SK-N-SH (cell line): ENCODE data around the gene OR1J2. TPM values are rescaled to one million over a fixed set of nuclear protein-coding genes. Genes with fewer than 3 reads are reported as not detected.

ENCODE experiments used
- CTCF ChIA-PET: fragments of 300-600, 350-600 bp; formaldehyde crosslinking; extraction: SDS; loops from one replicate; lab custom pipeline; 2021; lab: Yijun Ruan, JAX
- POLR2A ChIA-PET: fragments of 350-600 bp; sonication (Branson Sonifier 250); formaldehyde crosslinking; extraction: SDS; loops from one replicate; lab custom pipeline; 2020; ENCODE audit warnings: antibody characterized with exemption, inconsistent platforms; lab: Yijun Ruan, JAX
- DNase-seq: peaks from one replicate; pipeline ENCODE4 v3.0.0; 2012
- H2AFZ ChIP-seq: fragments of 200-600 bp; sonication (generic); 2 replicates; pipeline ENCODE4 v1.8.1; 2016; ENCODE audit warnings: antibody characterized with exemption, mild to moderate bottlenecking, low read depth
- H3F3A ChIP-seq: fragments of 200-600 bp; sonication (generic); replicated peaks from 2 replicates; pipeline ENCODE3; 2016; ENCODE audit warnings: antibody characterized with exemption, mild to moderate bottlenecking; ENCODE audit not compliant: insufficient read depth
- H3K27ac ChIP-seq, 2 experiments: fragments of 200-500 bp in 1 of 2; fragments of 200-600 bp in 1 of 2; sonication (Bioruptor generic) in 1 of 2; sonication (generic), shearing (Covaris generic) in 1 of 2; 2 replicates each; pipeline versions ENCODE4 v1.5.1 to v1.6.1; 2014 to 2016; ENCODE audit warnings: low read depth in 2 of 2, inconsistent platforms in 1 of 2, low read length in 1 of 2, mild to moderate bottlenecking in 1 of 2, mixed read lengths in 1 of 2
- H3K27me3 ChIP-seq: fragments of 200-600 bp; sonication (generic), shearing (Covaris generic); 2 replicates; pipeline ENCODE4 v1.6.1; 2016; ENCODE audit warnings: mixed run types; ENCODE audit not compliant: insufficient read depth
- H3K36me3 ChIP-seq, 2 experiments: fragments of 200-500 bp in 1 of 2; fragments of 200-600 bp in 1 of 2; sonication (Bioruptor generic) in 1 of 2; sonication (generic) in 1 of 2; replicated peaks in 1 of 2; 2 replicates each; pipeline versions ENCODE3 to v1.5.1; 2014 to 2016; ENCODE audit warnings: low read length in 1 of 2, mild to moderate bottlenecking in 1 of 2; ENCODE audit not compliant: insufficient read depth in 2 of 2, control insufficient read depth in 1 of 2
- H3K4me1 ChIP-seq, 2 experiments: fragments of 200-500 bp in 1 of 2; fragments of 200-600 bp in 1 of 2; sonication (Bioruptor generic) in 1 of 2; sonication (generic), shearing (Covaris generic) in 1 of 2; 2 replicates each; pipeline versions ENCODE4 v1.5.1 to v1.6.1; 2014 to 2016; ENCODE audit warnings: low read depth in 1 of 2, low read length in 1 of 2, mixed run types in 1 of 2; ENCODE audit not compliant: insufficient read depth in 2 of 2, control insufficient read depth in 1 of 2
- H3K4me2 ChIP-seq: fragments of 200-600 bp; sonication (generic), shearing (Covaris generic); 2 replicates; pipeline ENCODE4 v1.6.1; 2017; ENCODE audit warnings: mixed run types
- H3K4me3 ChIP-seq, 2 experiments: fragments of 200-500 bp in 1 of 2; fragments of 200-600 bp in 1 of 2; sonication (Bioruptor generic) in 1 of 2; sonication (generic), shearing (Covaris generic) in 1 of 2; 2 replicates each; pipeline versions ENCODE4 v1.5.1 to v1.8.1; 2014 to 2016; ENCODE audit warnings: low read depth in 2 of 2, inconsistent platforms in 1 of 2, low read length in 1 of 2, mild to moderate bottlenecking in 1 of 2, mixed read lengths in 1 of 2, moderate library complexity in 1 of 2
- H3K79me2 ChIP-seq: fragments of 200-600 bp; sonication (generic); 2 replicates; pipeline ENCODE4 v1.8.1; 2017; ENCODE audit warnings: mild to moderate bottlenecking; ENCODE audit not compliant: insufficient read depth
- H3K9ac ChIP-seq: fragments of 200-600 bp; sonication (generic); 2 replicates; pipeline ENCODE4 v1.6.1; 2017; ENCODE audit warnings: mixed run types
- H3K9me2 ChIP-seq: fragments of 200-600 bp; sonication (generic); 2 replicates; pipeline ENCODE4 v1.6.1; 2017; ENCODE audit warnings: mixed run types
- H3K9me3 ChIP-seq: fragments of 200-600 bp; sonication (generic); 2 replicates; pipeline ENCODE4 v1.6.1; 2017; ENCODE audit warnings: mixed run types, mild to moderate bottlenecking, moderate library complexity
- H4K20me1 ChIP-seq: fragments of 200-600 bp; sonication (generic); 2 replicates; pipeline ENCODE4 v1.6.1; 2017; ENCODE audit warnings: mild to moderate bottlenecking, mixed run types; ENCODE audit not compliant: insufficient read depth
- FOSL2 ChIP-seq: IDR thresholded peaks from 2 replicates; pipeline ENCODE4 v1.4.0; 2012; ENCODE audit warnings: low read depth, mild to moderate bottlenecking, moderate library complexity, borderline replicate concordance
- FOXJ3 ChIP-seq: sonication (generic); formaldehyde crosslinking; IDR thresholded peaks from 2 replicates; pipeline ENCODE4 v1.5.1; 2020; ENCODE audit warnings: mild to moderate bottlenecking, missing genetic modification reagents
- FOXM1 ChIP-seq: IDR thresholded peaks from 2 replicates; pipeline ENCODE4 v1.4.0; 2012; ENCODE audit warnings: low read depth, mild to moderate bottlenecking
- GABPA ChIP-seq: IDR thresholded peaks from 2 replicates; pipeline ENCODE4 v1.4.0; 2012; ENCODE audit warnings: low read depth, mild to moderate bottlenecking
- MEF2A ChIP-seq: IDR thresholded peaks from 2 replicates; pipeline ENCODE4 v1.4.0; 2012; ENCODE audit warnings: low read depth, borderline replicate concordance
- NFIC ChIP-seq: IDR thresholded peaks from 2 replicates; pipeline ENCODE4 v1.4.0; 2012; ENCODE audit warnings: borderline replicate concordance
- PBX3 ChIP-seq: IDR thresholded peaks from 2 replicates; pipeline ENCODE4; 2012
- RAD21 ChIP-seq: IDR thresholded peaks from 2 replicates; pipeline ENCODE4 v1.6.1; 2012; ENCODE audit warnings: mild to moderate bottlenecking, low read length
- REST ChIP-seq: IDR thresholded peaks from 2 replicates; pipeline ENCODE4 v1.6.1; 2012; ENCODE audit warnings: mild to moderate bottlenecking, low read depth, low read length, moderate library complexity
- RFX5 ChIP-seq: IDR thresholded peaks from 2 replicates; pipeline ENCODE4 v1.6.1; 2012; ENCODE audit warnings: mild to moderate bottlenecking, improper control_type of control experiment, low read length
- SIN3A ChIP-seq: IDR thresholded peaks from 2 replicates; pipeline ENCODE4 v1.6.1; 2012; ENCODE audit warnings: low read depth, mild to moderate bottlenecking, low read length, moderate library complexity, borderline replicate concordance
- SMC3 ChIP-seq: IDR thresholded peaks from 2 replicates; pipeline ENCODE4 v1.6.1; 2012; ENCODE audit warnings: low read depth, low read length, improper control_type of control experiment
- TAF1 ChIP-seq: IDR thresholded peaks from 2 replicates; pipeline ENCODE4 v1.6.1; 2012; ENCODE audit warnings: low read depth, mild to moderate bottlenecking, low read length, moderate library complexity, borderline replicate concordance
- TCF12 ChIP-seq: IDR thresholded peaks from 2 replicates; pipeline ENCODE4 v1.4.0; 2012
- USF2 ChIP-seq: fragments of 150-350 bp; IDR thresholded peaks from 2 replicates; pipeline ENCODE4 v1.6.1; 2017; ENCODE audit warnings: antibody characterized with exemption, low read length, low read depth, borderline replicate concordance
- YY1 ChIP-seq: IDR thresholded peaks from 2 replicates; pipeline ENCODE4 v1.4.0; 2012; ENCODE audit warnings: low read depth, mild to moderate bottlenecking
- ZBTB33 ChIP-seq: IDR thresholded peaks from 2 replicates; pipeline ENCODE4 v1.4.0; 2012; ENCODE audit warnings: low read depth, borderline replicate concordance
- WGBS: methylation state at CpG from one replicate; pipeline ENCODE4 v1.1.6; 2017; ENCODE audit warnings: low lambda C conversion rate; 5-methylcytosine and 5-hydroxymethylcytosine counted together
- polyA plus RNA-seq, 3 experiments: library from polyadenylated mRNA; depleted of rRNA; stranded (reverse); fragments of >200 nt; gene quantifications; 2 replicates each; pipeline ENCODE4 v1.2.3, GENCODE V29; 2012

The OR1J2 gene
- polyA plus RNA-seq, 1 of the 3 experiments (the other 2 are of a cell fraction) = not detected

GRCh38 chr9:122538757-122539156 is 28.2 kb downstream of the OR1J2 start (continued):
- no peak for TF ChIP-seq ZBTB33
- no peak for TF ChIP-seq FOSL2
- TF ChIP-seq RAD21 = no peak
- TF ChIP-seq FOXJ3 (CRISPR knock-in tag) = no peak
- no peak for TF ChIP-seq FOXM1
- no peak for TF ChIP-seq MEF2A
- no peak for TF ChIP-seq TAF1
- no peak for TF ChIP-seq PBX3
- TF ChIP-seq SIN3A = no peak
- TF ChIP-seq NFIC = no peak
- TF ChIP-seq TCF12 = no peak

GRCh38 chr9:122546196-122546595 is 35.6 kb downstream of the OR1J2 start:
- CTCF ChIA-PET = no interaction called here
- no peaks in the 10 kb centered on the region for H3F3A ChIP-seq
- H3K4me1 ChIP-seq = no peaks in the 10 kb centered on the region
- H2AFZ ChIP-seq = peak overlapping the region; percentile 83; the same call in 1 of the 2 replicates
- H3K4me3 ChIP-seq = peak overlapping the region; percentile 35 to 61
- no peaks in the 10 kb centered on the region for H3K9me3 ChIP-seq
- no peak for DNase-seq
- 6% methylated on average over 8 of the region's 8 CpGs for WGBS
- no peaks in the 10 kb centered on the region for H3K79me2 ChIP-seq
- H3K9ac ChIP-seq = no peak overlapping the region
- H3K36me3 ChIP-seq = no peaks in the 10 kb centered on the region
- H3K4me2 ChIP-seq = peak overlapping the region; percentile 57; the same call in 1 of the 2 replicates
- TF ChIP-seq GABPA (no peak), RFX5 (peak; percentile 78; the same call in 1 of the 2 replicates), SMC3 (no peak), YY1 (no peak), REST (peak; percentile 38; the same call in 1 of the 2 replicates), USF2 (no peak)
- TF ChIP-seq, all 33 proteins: peak for 2
- H3K27ac ChIP-seq = no peak overlapping the region
- POLR2A ChIA-PET = no interaction called here
- no peaks in the 10 kb centered on the region for H3K9me2 ChIP-seq
- H4K20me1 ChIP-seq = no peaks in the 10 kb centered on the region
- H3K27me3 ChIP-seq = no peaks in the 10 kb centered on the region
